GM12874 (cell line): ENCODE data around the gene BNIP5.

ENCODE experiments used
- TF ChIP-seq, protein P1 (sequence below): IDR thresholded peaks from 2 replicates; pipeline ENCODE4 v1.5.1; 2011; ENCODE audit warnings: low read depth, mild to moderate bottlenecking, control low read depth, low read length, moderate library complexity; ENCODE audit not compliant: insufficient read depth

Gene BNIP5, protein sequence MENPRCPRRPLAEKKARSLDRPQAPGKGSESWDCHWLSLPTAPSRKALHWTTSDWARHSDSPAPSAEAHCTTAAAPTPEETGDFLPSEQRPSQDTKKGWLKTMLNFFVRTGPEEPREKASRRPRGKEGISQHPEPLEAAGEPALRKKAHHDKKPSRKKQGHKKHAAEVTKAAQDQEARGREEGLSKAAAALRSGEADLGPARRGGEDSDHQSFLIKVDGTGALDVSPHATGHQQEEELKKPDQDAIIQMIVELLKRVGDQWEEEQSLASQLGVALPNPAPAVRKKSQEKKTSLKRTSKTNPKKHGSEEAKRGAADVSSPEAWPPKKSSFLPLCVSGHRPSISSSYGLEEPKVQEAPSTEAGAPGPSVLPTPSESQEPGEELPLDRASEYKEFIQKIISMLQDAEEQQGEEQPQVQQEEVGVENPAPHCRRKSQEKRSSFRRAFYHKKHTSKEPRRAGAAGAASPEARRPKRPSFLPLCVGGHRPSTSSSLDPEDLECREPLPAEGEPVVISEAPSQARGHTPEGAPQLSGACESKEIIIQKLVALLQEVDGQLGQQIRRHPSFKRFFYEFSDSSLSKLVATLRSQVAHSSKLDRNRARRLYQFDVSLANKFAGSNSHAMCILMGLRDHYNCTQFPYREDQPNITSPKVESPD

DNA sequence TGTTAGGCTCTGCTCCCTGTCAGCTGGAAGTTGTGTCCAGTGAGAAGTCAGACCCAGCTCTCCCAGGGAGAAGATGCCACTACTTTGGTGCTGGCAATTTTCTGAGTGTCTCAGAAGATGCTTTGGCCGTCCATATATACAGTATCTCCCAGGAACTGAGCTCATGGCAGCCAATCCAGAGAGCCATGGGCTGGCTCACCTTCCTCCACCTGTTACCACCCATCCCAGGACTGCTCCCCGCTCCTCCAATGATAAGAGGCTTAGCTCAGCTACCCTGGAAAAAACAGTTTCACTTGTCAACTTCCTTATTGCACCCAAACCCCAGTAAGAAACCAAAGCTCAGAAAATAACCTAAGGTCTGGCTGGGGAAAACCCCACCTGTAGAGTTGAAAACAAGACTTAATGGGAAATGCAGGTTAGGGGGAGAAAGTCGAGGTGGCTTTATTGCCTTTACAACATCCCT is at the start of gene BNIP5:
Gene BNIP5 (minus strand): TSS at position 110 of the 463 bp plus-strand sequence. CDS start 6,198 bp downstream, outside the sequence.
- TF ChIP-seq, protein P1, sequence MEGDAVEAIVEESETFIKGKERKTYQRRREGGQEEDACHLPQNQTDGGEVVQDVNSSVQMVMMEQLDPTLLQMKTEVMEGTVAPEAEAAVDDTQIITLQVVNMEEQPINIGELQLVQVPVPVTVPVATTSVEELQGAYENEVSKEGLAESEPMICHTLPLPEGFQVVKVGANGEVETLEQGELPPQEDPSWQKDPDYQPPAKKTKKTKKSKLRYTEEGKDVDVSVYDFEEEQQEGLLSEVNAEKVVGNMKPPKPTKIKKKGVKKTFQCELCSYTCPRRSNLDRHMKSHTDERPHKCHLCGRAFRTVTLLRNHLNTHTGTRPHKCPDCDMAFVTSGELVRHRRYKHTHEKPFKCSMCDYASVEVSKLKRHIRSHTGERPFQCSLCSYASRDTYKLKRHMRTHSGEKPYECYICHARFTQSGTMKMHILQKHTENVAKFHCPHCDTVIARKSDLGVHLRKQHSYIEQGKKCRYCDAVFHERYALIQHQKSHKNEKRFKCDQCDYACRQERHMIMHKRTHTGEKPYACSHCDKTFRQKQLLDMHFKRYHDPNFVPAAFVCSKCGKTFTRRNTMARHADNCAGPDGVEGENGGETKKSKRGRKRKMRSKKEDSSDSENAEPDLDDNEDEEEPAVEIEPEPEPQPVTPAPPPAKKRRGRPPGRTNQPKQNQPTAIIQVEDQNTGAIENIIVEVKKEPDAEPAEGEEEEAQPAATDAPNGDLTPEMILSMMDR = no peak

DNA sequence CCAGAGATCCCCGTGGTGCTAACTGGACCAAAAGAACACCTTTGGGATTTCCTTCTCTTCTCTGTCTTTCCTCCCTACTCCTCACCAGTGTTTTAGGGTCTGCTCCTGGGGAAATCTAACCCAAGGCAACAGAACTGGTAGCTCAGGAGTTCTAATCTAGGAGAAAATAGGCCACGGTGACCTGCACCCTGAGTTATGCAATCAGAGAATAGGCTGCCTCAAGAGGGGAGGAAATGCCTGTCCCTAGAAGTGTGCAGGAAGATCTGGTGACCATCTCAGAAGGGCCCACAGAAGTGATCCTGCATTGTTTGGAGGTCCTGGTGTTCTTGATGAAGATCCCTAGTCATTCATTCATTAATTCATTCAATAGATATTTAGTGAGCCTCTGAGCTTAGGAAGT is 47.4 kb upstream of the BNIP5 start:
- TF ChIP-seq, protein P1 = no peak

DNA sequence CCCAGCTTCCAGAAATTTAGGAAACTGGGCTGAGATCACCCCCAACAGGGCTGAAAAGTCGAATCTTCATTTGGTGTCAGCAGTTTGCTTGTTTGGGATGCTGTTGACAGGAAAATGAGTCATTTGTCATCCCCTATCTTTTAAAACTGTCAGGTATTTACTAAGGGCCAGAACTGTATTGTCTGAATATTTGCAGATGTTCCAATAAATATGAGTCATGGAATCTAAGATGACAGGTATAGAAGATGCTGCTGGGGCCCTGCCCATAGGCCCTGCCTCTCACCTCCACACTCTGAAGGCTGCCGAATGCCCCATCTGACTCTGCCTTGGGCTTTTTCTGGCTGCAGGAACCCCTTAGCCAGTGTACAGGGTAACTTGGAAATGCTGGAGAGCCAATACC is 46.9 kb upstream of the BNIP5 start:
- TF ChIP-seq, protein P1 = no peak

DNA sequence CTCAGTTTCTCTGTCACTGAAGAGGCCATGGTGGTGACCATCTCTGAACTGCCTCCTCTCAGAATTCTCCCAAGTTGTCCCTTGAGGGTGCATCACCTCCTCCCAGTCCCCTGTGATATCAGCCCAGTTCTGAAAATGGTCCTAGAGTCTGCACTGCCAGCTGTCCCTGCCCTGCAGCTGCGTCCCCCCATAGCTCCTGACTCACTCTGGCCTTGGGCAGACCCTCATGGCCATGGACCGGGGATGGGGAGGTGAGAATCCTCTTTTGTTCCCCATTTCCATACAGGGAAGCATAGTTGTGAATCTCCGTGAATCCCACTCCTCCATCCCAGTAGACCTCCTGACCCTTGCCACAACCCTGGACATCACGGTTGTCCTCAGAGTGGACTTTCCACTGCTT is 46.3 kb upstream of the BNIP5 start:
- TF ChIP-seq, protein P1 = no peak

DNA sequence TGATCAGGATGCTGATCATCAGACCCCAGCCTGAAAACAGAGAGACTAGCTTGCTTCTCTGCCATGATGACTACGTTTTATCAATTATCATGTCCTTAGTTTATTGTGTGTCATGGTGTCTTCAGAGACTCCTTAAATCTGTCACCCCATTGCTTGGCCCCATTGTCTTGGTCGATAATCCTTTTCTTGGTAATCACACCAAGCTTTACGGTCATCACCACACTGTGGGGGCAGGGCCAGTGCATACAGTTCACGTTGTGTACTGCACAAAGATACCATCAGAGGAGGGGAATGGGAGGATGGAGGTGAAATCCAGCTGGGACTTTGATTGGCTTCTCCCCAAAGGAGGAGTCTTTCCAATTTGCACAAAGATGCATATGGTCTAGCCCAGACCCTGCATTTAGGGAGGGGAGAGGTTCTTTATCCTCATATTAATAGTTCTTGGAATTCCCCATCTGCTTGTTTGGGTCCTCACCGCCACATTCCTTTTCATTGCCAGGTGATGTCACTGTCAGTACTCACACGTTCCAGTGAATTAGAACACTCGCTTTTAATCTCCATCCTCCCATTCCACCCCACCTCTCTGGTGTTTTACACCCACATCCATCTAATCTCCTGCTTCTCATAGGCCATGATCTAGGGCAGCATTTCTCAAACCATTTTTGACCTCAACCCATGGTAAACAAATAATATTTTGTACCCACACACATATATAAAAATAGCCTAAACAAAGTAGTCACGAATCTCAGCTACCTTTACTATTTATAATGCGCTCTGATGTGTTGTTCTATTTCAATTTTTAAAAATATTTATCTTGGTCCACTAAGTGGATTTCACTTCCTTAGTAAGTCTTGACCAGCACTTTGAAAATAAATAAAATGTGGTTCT is 45.1 kb upstream of the BNIP5 start:
- TF ChIP-seq, protein P1 = no peak

DNA sequence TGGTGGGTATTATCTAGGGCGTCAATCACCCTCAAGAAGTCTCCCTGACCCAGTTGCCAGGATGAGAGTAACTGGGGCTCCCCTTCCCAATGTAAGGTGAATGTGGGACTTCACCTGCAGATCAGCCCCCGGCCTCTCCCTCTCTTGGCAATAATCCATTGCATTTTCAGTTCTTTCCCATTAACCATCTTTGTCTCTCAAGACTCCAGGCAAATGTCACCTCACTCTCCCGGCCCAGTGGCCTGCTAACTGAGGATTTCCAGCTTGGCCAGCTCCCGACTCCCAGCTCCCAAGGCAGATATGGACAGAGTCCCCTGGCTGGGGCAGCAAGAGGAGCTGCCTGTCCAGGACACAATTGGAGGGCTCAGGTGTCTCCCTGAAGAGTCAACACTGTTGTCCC is 43.5 kb upstream of the BNIP5 start:
- TF ChIP-seq, protein P1 = no peak

DNA sequence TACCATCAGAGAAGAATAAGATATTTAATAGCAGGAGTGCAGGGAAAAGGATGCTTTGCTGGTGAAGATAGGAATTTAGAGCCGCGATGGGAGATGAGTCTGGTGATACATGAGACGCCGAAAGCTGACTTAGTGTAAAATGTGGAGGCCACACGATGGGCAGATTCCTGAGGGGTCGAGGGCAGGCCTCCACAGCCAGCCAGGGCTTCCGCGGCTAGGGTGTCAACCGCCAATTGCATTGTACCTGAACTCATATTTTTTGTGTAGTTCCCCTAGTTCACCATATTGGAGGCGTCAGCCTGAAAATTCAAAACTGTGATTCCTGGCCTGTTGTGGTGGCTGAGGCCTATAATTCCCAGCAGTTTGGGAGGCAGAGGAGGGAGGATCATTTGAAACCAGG is 42.2 kb upstream of the BNIP5 start:
- TF ChIP-seq, protein P1 = no peak
